ENCODE data around the gene APOA4. TPM values are rescaled to one million over a fixed set of nuclear protein-coding genes. Genes with fewer than 3 reads are reported as not detected.

Gene APOA4
- total and polyA plus RNA-seq, 2 donors (not counting 1 experiment from before 2014, with no cell fraction given): not detected

- peaks cover 35 to 43% of the 10 kb centered on the region in 2 donors for H3K4me1 ChIP-seq (ENCODE audit: control insufficient read depth in 2 of 2, insufficient read depth in 2 of 2, low read length in 2 of 2)
- H3K79me2 ChIP-seq (ENCODE audit: control insufficient read depth, insufficient read depth, low read length): peaks cover 13% of the 10 kb centered on the region
- no peaks in the 10 kb centered on the region for H3K27me3 ChIP-seq (replicated peaks in 1 of 4; ENCODE audit: control extremely low read depth in 1 of 4, control insufficient read depth in 3 of 4, insufficient read depth in 4 of 4, low read length in 3 of 4)
- Mint-ChIP-seq H3K9me3 (ENCODE audit: insufficient read depth) (no peaks in the 10 kb centered on the region), H3K4me1 (peaks cover 56% of the 10 kb centered on the region), H3K4me3 (peak overlapping the region; percentile 21), H3K27me3 (no peaks in the 10 kb centered on the region), H3K27ac (no peak overlapping the region)
- H3K27ac ChIP-seq (ENCODE audit: low read length in 2 of 2): no peak overlapping the region
- H3K9me3 ChIP-seq (ENCODE audit: control extremely low read depth in 1 of 3, control insufficient read depth in 2 of 3, insufficient read depth in 1 of 3, low read length in 2 of 3): no peaks in the 10 kb centered on the region
- H3K4me2 ChIP-seq (replicated peaks; ENCODE audit: low read depth, low read length, poor library complexity, severe bottlenecking): peak overlapping the region; percentile 67
- POLR2A ChIA-PET: no interaction called here
- H3K9ac ChIP-seq (ENCODE audit: low read length): peak overlapping the region; percentile 9
- H3K4me3 ChIP-seq (ENCODE audit: control extremely low read depth in 1 of 5, extremely low read depth in 1 of 5, insufficient read depth in 1 of 5, low read depth in 2 of 5, low read length in 4 of 5): peak overlapping the region in 1 of 5 experiments; percentile 30
- peaks cover 70% of the 10 kb centered on the region for H4K20me1 ChIP-seq (ENCODE audit: control insufficient read depth, insufficient read depth, low read length, poor library complexity, severe bottlenecking)
- intact Hi-C loops (cut with micrococcal nuclease): loop anchor here (5.0 kb wide), 1 partner anchor 80 kb away; the partner anchor contains the start of gene BUD13
- H2AFZ ChIP-seq (ENCODE audit: insufficient read depth, low read depth, low read length, poor library complexity, severe bottlenecking): no peak overlapping the region
- no peak for DNase-seq
- peaks cover 6 to 32% of the 10 kb centered on the region in 2 experiments for H3K36me3 ChIP-seq (replicated peaks in 1 of 2; ENCODE audit: control extremely low read depth in 1 of 2, control insufficient read depth in 1 of 2, extremely low read depth in 1 of 2, insufficient read depth in 2 of 2, low read length in 1 of 2)
- CTCF ChIA-PET: interaction anchor here (1.0 to 4.4 kb wide), 7 partner anchors 10 to 376 kb away, joined by 3 to 14 read pairs (median 5); partner anchors contain the start of gene APOA5
- ATAC-seq (ENCODE audit: low read depth): no peak
- TF ChIP-seq CTCF (IDR thresholded peaks at IDR 0.05): no peak
- TF ChIP-seq EZH2 (IDR thresholded peaks at IDR 0.05; ENCODE audit: borderline replicate concordance, insufficient read depth, low read depth, low read length, poor library complexity, severe bottlenecking): no peak
- 70% methylated on average over 4 of the region's 5 CpGs for WGBS (ENCODE audit: insufficient coverage)
Measured at GRCh38 chr11:116852261-116853031, 29.3 kb upstream of the APOA4 start.

GRCh38 chr11:116851626-116852025, 28.5 kb upstream of the APOA4 start:
- CTCF ChIA-PET: interaction anchor here (1.1 to 4.4 kb wide), 3 partner anchors 16 to 247 kb away, joined by 5 to 14 read pairs (median 6); partner anchors contain the start of gene APOA5
- H3K9me3 Mint-ChIP-seq (ENCODE audit: insufficient read depth): no peaks in the 10 kb centered on the region
- no peaks in the 10 kb centered on the region for H3K27me3 Mint-ChIP-seq
- peak overlapping the region; percentile 30 for H3K4me3 Mint-ChIP-seq
- intact Hi-C loops (cut with micrococcal nuclease): loop anchor here (5.0 kb wide), 1 partner anchor 79 kb away; the partner anchor contains the start of gene BUD13
- no peak overlapping the region for H3K27ac Mint-ChIP-seq
- POLR2A ChIA-PET: no interaction called here
- Histone ChIP-seq H3K4me2 (replicated peaks; ENCODE audit: low read depth, low read length, poor library complexity, severe bottlenecking) (peak overlapping the region; percentile 67), H2AFZ (ENCODE audit: insufficient read depth, low read depth, low read length, poor library complexity, severe bottlenecking) (no peak overlapping the region), H3K9me3 (ENCODE audit: control extremely low read depth in 1 of 3, control insufficient read depth in 2 of 3, insufficient read depth in 1 of 3, low read length in 2 of 3) (no peaks in the 10 kb centered on the region), H3K9ac (ENCODE audit: low read length) (peak overlapping the region; percentile 9), H3K27me3 (replicated peaks in 1 of 4; ENCODE audit: control extremely low read depth in 1 of 4, control insufficient read depth in 3 of 4, insufficient read depth in 4 of 4, low read length in 3 of 4) (no peaks in the 10 kb centered on the region), H3K27ac (ENCODE audit: low read length in 2 of 2) (no peak overlapping the region), H3K36me3 (replicated peaks in 1 of 2; ENCODE audit: control extremely low read depth in 1 of 2, control insufficient read depth in 1 of 2, extremely low read depth in 1 of 2, insufficient read depth in 2 of 2, low read length in 1 of 2) (peaks cover 9 to 32% of the 10 kb centered on the region in 2 experiments), H4K20me1 (ENCODE audit: control insufficient read depth, insufficient read depth, low read length, poor library complexity, severe bottlenecking) (peaks cover 68% of the 10 kb centered on the region), H3K79me2 (ENCODE audit: control insufficient read depth, insufficient read depth, low read length) (peaks cover 13% of the 10 kb centered on the region), H3K4me1 (ENCODE audit: control insufficient read depth in 2 of 2, insufficient read depth in 2 of 2, low read length in 2 of 2) (peaks cover 35 to 43% of the 10 kb centered on the region in 2 donors), H3K4me3 (ENCODE audit: control extremely low read depth in 1 of 5, extremely low read depth in 1 of 5, insufficient read depth in 1 of 5, low read depth in 2 of 5, low read length in 4 of 5) (peak overlapping the region in 1 of 5 experiments; percentile 30)
- 5% methylated on average over 4 of the region's 7 CpGs for WGBS (ENCODE audit: insufficient coverage)
- ATAC-seq (ENCODE audit: low read depth): no peak
- TF ChIP-seq CTCF (IDR thresholded peaks at IDR 0.05) (no peak), EZH2 (IDR thresholded peaks at IDR 0.05; ENCODE audit: borderline replicate concordance, insufficient read depth, low read depth, low read length, poor library complexity, severe bottlenecking) (no peak)
- no peak for DNase-seq
- peaks cover 56% of the 10 kb centered on the region for H3K4me1 Mint-ChIP-seq
